OCI-LY1 (cell line): ENCODE data around the gene CDC42BPB.
"Not testable (repeated sequence)": the region's sequence is repeated elsewhere in the genome, so short reads cannot be mapped to it uniquely, and the experiment has no call there.

ENCODE experiments used
- H2AFZ ChIP-seq: fragments of 200-600 bp; sonication (generic), shearing (Covaris generic); 2 replicates; pipeline ENCODE4 v1.6.0; 2014; ENCODE audit warnings: antibody characterized with exemption, mild to moderate bottlenecking, low read length
- H3F3A ChIP-seq: fragments of 200-600 bp; sonication (generic), shearing (Covaris generic); 2 replicates; pipeline ENCODE4 v1.6.0; 2014; ENCODE audit warnings: mild to moderate bottlenecking, antibody characterized with exemption, low read length, moderate library complexity; ENCODE audit not compliant: insufficient read depth
- H3K27ac ChIP-seq: fragments of 200-600 bp; sonication (generic); 2 replicates; pipeline ENCODE4 v1.5.1; 2014; ENCODE audit warnings: low read length, mixed run types, mild to moderate bottlenecking, low read depth; ENCODE audit not compliant: poor library complexity, severe bottlenecking
- H3K27me3 ChIP-seq: fragments of 200-600 bp; sonication (generic); 2 replicates; pipeline ENCODE4 v1.6.0; 2014; ENCODE audit warnings: antibody characterized with exemption, mild to moderate bottlenecking, low read length, moderate library complexity; ENCODE audit not compliant: insufficient read depth
- H3K36me3 ChIP-seq: fragments of 200-600 bp; sonication (generic); 2 replicates; pipeline ENCODE4 v1.6.1; 2014; ENCODE audit warnings: mild to moderate bottlenecking, antibody characterized with exemption, low read length, moderate library complexity, mixed read lengths; ENCODE audit not compliant: insufficient read depth
- H3K4me1 ChIP-seq: fragments of 200-600 bp; sonication (generic); 2 replicates; pipeline ENCODE4 v1.5.1; 2014; ENCODE audit warnings: mild to moderate bottlenecking, low read length, moderate library complexity; ENCODE audit not compliant: insufficient read depth, severe bottlenecking
- H3K4me2 ChIP-seq: fragments of 200-600 bp; sonication (generic), shearing (Covaris generic); 2 replicates; pipeline ENCODE4 v1.6.1; 2014; ENCODE audit warnings: low read length
- H3K4me3 ChIP-seq: fragments of 200-600 bp; sonication (generic); 2 replicates; pipeline ENCODE4 v1.5.1; 2014; ENCODE audit warnings: low read length, low read depth, mild to moderate bottlenecking, mixed read lengths; ENCODE audit not compliant: poor library complexity, severe bottlenecking
- H3K79me2 ChIP-seq: fragments of 200-600 bp; shearing (Covaris generic); 2 replicates; pipeline ENCODE4 v1.6.1; 2016; ENCODE audit warnings: mixed run types, low read length, mixed read lengths; ENCODE audit not compliant: insufficient read depth
- H3K9ac ChIP-seq: fragments of 200-600 bp; sonication (generic), shearing (Covaris generic); 2 replicates; pipeline ENCODE4 v1.6.1; 2014; ENCODE audit warnings: mild to moderate bottlenecking, low read length, mixed read lengths
- H3K9me2 ChIP-seq: fragments of 200-600 bp; sonication (generic), shearing (Covaris generic); 2 replicates; pipeline ENCODE4 v1.6.1; 2014; ENCODE audit warnings: low read depth, mild to moderate bottlenecking, low read length, mixed read lengths
- H3K9me3 ChIP-seq: fragments of 200-600 bp; shearing (Covaris generic); 2 replicates; pipeline ENCODE4 v1.6.1; 2014; ENCODE audit warnings: low read length, mixed read lengths
- H4K20me1 ChIP-seq: fragments of 200-600 bp; sonication (generic), shearing (Covaris generic); 2 replicates; pipeline ENCODE4 v1.6.0; 2016; ENCODE audit warnings: mild to moderate bottlenecking, low read length; ENCODE audit not compliant: insufficient read depth
- EZH2 ChIP-seq: fragments of 200-600 bp; sonication (generic), shearing (Covaris generic); IDR thresholded peaks from 2 replicates; pipeline ENCODE4 v1.8.0; 2017; ENCODE audit warnings: borderline replicate concordance, mixed run types, mild to moderate bottlenecking, antibody characterized with exemption, low read length, moderate library complexity, mixed read lengths
- TF ChIP-seq, protein P1 (sequence below): fragments of 200-600 bp; sonication (generic), shearing (Covaris generic); IDR thresholded peaks from 2 replicates; pipeline ENCODE4 v1.5.1; 2017; ENCODE audit warnings: mild to moderate bottlenecking, antibody characterized with exemption, low read length, moderate library complexity, mixed read lengths

CDC42BPB gene

DNA sequence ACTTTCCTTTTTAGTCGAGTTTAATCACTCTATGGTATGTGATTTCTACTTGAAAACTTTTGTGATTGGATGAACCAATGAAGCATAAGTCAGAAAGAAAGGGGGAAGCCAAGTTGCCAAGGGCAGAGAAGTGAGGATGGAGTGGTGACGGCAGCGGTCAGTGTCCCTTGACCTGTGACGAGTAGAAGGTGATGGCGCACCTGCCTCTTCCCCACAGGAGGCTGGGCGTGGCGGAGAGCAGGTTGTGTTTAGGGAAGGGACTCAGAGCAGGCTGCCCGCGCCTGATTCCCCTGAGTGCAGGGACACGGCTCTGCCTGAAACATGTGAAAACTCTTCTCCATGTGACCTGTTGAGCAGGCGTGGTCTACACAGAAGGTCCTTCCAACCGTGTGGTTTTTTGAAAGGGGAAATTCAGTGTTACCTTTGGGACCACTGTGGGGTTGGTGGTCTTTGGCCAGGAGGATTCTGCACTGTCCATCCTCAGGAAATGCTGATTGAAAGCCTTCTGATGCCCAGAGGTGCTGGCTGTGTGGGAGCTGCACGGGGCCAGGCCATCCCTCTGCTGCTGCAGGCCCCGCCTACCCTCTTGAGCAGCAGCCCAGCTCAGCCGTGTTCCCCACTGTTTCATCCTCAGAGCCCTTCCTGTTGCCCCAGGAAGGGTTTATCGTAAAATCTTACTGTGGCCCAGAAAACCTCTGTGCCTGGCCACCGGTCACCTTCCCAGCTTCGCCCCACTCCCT, 158.4 kb downstream of the CDC42BPB start:
- no peak for TF ChIP-seq EZH2
- TF ChIP-seq, protein P1, sequence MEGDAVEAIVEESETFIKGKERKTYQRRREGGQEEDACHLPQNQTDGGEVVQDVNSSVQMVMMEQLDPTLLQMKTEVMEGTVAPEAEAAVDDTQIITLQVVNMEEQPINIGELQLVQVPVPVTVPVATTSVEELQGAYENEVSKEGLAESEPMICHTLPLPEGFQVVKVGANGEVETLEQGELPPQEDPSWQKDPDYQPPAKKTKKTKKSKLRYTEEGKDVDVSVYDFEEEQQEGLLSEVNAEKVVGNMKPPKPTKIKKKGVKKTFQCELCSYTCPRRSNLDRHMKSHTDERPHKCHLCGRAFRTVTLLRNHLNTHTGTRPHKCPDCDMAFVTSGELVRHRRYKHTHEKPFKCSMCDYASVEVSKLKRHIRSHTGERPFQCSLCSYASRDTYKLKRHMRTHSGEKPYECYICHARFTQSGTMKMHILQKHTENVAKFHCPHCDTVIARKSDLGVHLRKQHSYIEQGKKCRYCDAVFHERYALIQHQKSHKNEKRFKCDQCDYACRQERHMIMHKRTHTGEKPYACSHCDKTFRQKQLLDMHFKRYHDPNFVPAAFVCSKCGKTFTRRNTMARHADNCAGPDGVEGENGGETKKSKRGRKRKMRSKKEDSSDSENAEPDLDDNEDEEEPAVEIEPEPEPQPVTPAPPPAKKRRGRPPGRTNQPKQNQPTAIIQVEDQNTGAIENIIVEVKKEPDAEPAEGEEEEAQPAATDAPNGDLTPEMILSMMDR: no peak
- H3K36me3 ChIP-seq: peaks cover 12% of the 10 kb centered on the region

DNA sequence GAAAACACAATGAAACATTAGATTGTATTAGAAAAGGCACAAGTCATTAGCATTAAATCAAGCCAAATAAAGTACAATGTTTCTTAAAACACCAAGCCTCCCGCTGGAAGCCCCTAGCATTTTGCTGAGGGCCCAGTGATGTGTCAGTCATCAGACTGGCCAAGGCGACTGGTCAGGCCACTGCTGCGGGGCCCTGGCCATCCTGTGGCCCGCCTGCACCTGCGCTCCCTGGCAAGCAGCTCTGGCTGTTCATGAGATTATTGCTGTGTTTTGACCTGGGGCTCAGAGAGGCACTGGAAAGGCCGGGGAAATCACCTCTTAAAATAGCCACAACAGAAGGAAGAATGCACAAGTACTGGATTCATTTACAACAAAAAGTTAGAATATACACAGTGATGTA, 159.1 kb downstream of the CDC42BPB start:
- Histone ChIP-seq H3F3A (no peaks in the 10 kb centered on the region), H3K9me2 (no peaks in the 10 kb centered on the region), H3K9ac (no peak overlapping the region), H4K20me1 (no peaks in the 10 kb centered on the region), H3K4me3 (no peak overlapping the region), H3K79me2 (no peaks in the 10 kb centered on the region), H3K27me3 (no peaks in the 10 kb centered on the region), H2AFZ (no peak overlapping the region), H3K27ac (no peak overlapping the region), H3K4me1 (peaks cover 21% of the 10 kb centered on the region), H3K4me2 (no peak overlapping the region), H3K36me3 (peaks cover 8% of the 10 kb centered on the region), H3K9me3 (no peaks in the 10 kb centered on the region)
- TF ChIP-seq, protein P1: no peak
- TF ChIP-seq EZH2: no peak

More for the DNA sequence above, 158.4 kb downstream of the CDC42BPB start:
- Histone ChIP-seq H2AFZ (no peak overlapping the region), H3K4me1 (peaks cover 21% of the 10 kb centered on the region), H3K9me3 (no peaks in the 10 kb centered on the region), H3K27me3 (no peaks in the 10 kb centered on the region), H3K9ac (no peak overlapping the region), H3K4me3 (no peak overlapping the region), H3K79me2 (no peaks in the 10 kb centered on the region), H3K9me2 (no peaks in the 10 kb centered on the region), H3K27ac (no peak overlapping the region), H3K4me2 (no peak overlapping the region), H4K20me1 (no peaks in the 10 kb centered on the region), H3F3A (no peaks in the 10 kb centered on the region)

DNA sequence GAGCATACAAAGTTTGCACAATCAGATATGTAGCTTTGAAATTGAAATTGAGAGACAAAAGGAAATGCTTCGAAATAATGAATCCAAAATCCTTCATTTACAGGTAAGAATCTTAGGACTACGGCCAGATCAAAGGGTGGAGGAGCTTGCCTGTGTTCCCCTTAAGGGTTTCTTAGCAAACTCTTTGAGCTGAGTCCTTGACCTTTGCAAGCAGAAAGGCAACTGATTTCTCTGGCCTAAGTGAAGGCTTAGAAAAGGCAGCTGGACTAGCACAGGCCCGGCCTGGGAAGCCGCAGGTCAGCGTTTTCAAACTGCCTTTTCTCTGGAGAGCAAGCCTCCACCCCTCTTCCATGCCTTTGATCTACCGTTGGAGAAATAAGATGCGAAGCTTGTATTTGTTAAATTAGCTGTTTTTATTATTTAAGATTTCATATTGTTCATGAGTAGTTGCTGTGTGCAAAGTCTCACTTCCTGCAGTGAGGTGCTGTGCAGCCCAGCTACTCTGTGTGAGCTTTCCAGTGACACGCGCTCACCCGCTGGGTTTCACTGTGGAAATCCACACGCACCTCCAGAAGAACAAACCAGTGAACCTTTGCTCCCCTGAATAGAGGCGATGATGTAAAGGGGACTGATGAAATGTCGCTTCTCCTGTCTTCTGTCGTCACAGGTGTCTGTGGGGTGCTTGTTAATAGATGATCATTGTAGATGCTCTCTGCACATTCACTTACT, 159.9 kb downstream of the CDC42BPB start:
- no peaks in the 10 kb centered on the region for H4K20me1 ChIP-seq
- H3K79me2 ChIP-seq: no peaks in the 10 kb centered on the region
- no peaks in the 10 kb centered on the region for H3K9me3 ChIP-seq
- H3K4me2 ChIP-seq: no peak overlapping the region
- TF ChIP-seq, protein P1: no peak
- TF ChIP-seq EZH2: no peak
- H3K36me3 ChIP-seq: peaks cover 9% of the 10 kb centered on the region
- no peak overlapping the region for H3K27ac ChIP-seq
- no peak overlapping the region for H3K4me3 ChIP-seq
- H2AFZ ChIP-seq: no peak overlapping the region
- no peaks in the 10 kb centered on the region for H3K9me2 ChIP-seq
- H3K4me1 ChIP-seq: peaks cover 21% of the 10 kb centered on the region
- no peaks in the 10 kb centered on the region for H3F3A ChIP-seq
- no peak overlapping the region for H3K9ac ChIP-seq
- H3K27me3 ChIP-seq: no peaks in the 10 kb centered on the region

DNA sequence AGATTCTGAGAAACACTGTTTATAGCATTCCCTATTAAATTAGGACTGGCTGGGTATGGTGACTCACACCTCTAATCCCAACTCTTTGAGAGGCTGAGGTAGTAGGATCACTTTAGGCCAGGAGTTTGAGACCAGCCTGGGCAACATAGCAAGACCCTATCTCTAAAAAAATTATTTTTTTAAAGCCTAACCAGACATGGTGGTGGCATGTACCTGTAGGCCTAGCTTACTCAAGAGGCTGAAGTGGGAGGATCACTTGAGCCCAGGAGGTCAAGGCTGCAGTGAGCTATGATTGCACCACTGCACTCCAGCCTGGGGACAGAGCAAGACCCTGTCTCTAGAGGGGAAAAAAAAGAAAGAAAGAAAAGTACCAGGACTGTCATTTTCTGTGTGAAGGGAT, 160.6 kb downstream of the CDC42BPB start:
- not testable (repeated sequence) for H3K27me3 ChIP-seq, H2AFZ ChIP-seq, H3K4me2 ChIP-seq, H4K20me1 ChIP-seq, H3K9me3 ChIP-seq, H3K79me2 ChIP-seq, H3K4me3 ChIP-seq, H3K9ac ChIP-seq, H3K27ac ChIP-seq, H3K9me2 ChIP-seq, H3F3A ChIP-seq
- Histone ChIP-seq H3K4me1 (peaks cover 16% of the 10 kb centered on the region), H3K36me3 (peaks cover 13% of the 10 kb centered on the region)
